ENCODE measurements around the gene CST1. TPM values are rescaled to one million over a fixed set of nuclear protein-coding genes. Genes with fewer than 3 reads are reported as not detected.
"Not testable (repeated sequence)": the region's sequence is repeated elsewhere in the genome, so short reads cannot be mapped to it uniquely, and the experiment has no call there.

CST1 gene
- total RNA-seq, 4 donors from 2014 or later, result 11.2 TPM; not detected in 3

DNA sequence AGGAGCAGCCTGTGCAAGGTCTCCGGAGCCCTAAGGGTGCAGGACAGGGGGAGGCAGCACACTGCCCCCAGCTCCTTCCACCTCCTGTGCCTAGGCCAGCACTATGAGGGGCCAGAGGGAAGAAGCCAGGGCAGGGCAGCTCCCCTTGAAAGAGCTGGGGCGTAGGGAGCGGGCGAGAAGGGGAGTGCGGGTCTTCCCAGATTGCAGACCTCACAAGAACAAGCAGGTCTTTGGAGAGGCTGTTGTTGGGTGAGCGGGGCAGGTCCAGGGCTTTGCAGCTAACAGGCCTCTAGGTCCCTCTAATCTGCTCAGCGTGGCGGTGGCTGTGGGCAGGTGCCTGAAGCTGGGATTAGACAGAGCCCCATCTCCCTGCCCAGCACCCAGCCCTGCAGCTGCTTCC lies 22.4 kb upstream of the CST1 start:
- Histone ChIP-seq H3K9me3 (no peaks in the 10 kb centered on the region), H3K27ac (no peak overlapping the region), H3K27me3 (peaks cover 7% of the 10 kb centered on the region), H3K36me3 (no peaks in the 10 kb centered on the region), H3K4me1 (no peaks in the 10 kb centered on the region), H3K4me3 (no peak overlapping the region)
- no peak for TF ChIP-seq EP300 (IDR thresholded peaks at IDR 0.05)
- no peak for TF ChIP-seq POLR2A (IDR thresholded peaks at IDR 0.05)
- TF ChIP-seq POLR2AphosphoS5 (IDR thresholded peaks at IDR 0.05), result no peak
- no peak for TF ChIP-seq CTCF (IDR thresholded peaks at IDR 0.05)
- WGBS, result 86% methylated on average over 7 of the region's 8 CpGs
- no peak for DNase-seq (ENCODE audit: low spot score in 2 of 2)

DNA sequence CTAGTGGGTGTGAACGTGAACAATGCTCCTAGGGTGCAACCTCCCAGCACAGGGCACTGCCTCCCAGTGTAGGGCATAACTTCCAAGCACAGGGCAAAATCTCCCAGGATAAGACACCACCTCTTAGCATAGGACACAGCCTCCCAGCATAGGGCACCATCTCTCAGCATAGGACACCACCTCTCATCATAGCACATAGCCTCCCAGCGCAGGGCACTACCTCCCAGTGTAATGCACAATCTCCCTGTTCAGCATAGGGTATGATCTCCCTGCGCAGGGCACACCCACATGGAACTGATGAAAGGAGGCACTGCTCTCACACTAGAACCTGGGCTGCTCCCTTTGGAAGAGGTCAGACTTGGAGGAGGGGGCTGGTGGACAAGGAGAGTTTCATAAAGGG lies 21.3 kb upstream of the CST1 start:
- no peak for TF ChIP-seq POLR2A (IDR thresholded peaks at IDR 0.05)
- no peak for TF ChIP-seq CTCF (IDR thresholded peaks at IDR 0.05)
- no peak for TF ChIP-seq POLR2AphosphoS5 (IDR thresholded peaks at IDR 0.05)
- TF ChIP-seq EP300 (IDR thresholded peaks at IDR 0.05), result no peak

DNA sequence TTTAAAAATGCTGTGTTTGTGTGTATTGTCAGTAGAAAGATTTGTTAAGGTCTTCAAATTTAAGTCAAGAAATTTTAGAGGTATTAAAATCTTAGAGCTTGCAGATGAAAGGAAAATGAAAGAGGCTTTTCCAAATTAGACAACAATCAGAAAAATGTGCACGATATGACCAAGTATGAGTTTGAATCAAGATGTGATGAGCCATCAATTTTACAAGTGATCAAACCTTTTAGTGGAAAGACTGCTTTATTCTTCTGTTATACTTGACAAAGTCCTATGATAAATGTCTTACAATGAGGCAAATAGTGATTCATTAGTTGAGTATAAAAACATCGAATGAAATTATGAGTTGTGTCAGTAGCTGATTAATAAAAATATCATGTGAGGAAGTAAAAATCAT lies 19.6 kb upstream of the CST1 start:
- H3K4me3 ChIP-seq, result no peak overlapping the region
- no peaks in the 10 kb centered on the region for H3K4me1 ChIP-seq
- H3K9me3 ChIP-seq, result no peaks in the 10 kb centered on the region
- TF ChIP-seq POLR2A (IDR thresholded peaks at IDR 0.05), result no peak
- no peak for TF ChIP-seq CTCF (IDR thresholded peaks at IDR 0.05)
- TF ChIP-seq POLR2AphosphoS5 (IDR thresholded peaks at IDR 0.05), result no peak
- no peak for TF ChIP-seq EP300 (IDR thresholded peaks at IDR 0.05)
- H3K36me3 ChIP-seq, result no peaks in the 10 kb centered on the region
- peaks cover 3% of the 10 kb centered on the region for H3K27me3 ChIP-seq
- no peak for DNase-seq (ENCODE audit: low spot score in 2 of 2)
- WGBS, result 46% methylated on average over 2 of the region's 2 CpGs
- no peak overlapping the region for H3K27ac ChIP-seq

More for the DNA sequence above, 21.3 kb upstream of the CST1 start:
- no peak overlapping the region for H3K27ac ChIP-seq
- WGBS, result 90% methylated on average over 2 of the region's 3 CpGs
- DNase-seq (ENCODE audit: low spot score in 2 of 2), result no peak
- peaks cover 7% of the 10 kb centered on the region for H3K27me3 ChIP-seq
- no peak overlapping the region for H3K4me3 ChIP-seq
- no peaks in the 10 kb centered on the region for H3K36me3 ChIP-seq
- no peaks in the 10 kb centered on the region for H3K4me1 ChIP-seq
- H3K9me3 ChIP-seq, result no peaks in the 10 kb centered on the region

- not testable (repeated sequence) for H3K9me3 ChIP-seq; H3K27ac ChIP-seq; H3K27me3 ChIP-seq; H3K36me3 ChIP-seq; DNase-seq (ENCODE audit: low spot score in 2 of 2); H3K4me3 ChIP-seq; H3K4me1 ChIP-seq
Observed at GRCh38 chr20:23768520-23768919, 17.8 kb upstream of the CST1 start.

DNA sequence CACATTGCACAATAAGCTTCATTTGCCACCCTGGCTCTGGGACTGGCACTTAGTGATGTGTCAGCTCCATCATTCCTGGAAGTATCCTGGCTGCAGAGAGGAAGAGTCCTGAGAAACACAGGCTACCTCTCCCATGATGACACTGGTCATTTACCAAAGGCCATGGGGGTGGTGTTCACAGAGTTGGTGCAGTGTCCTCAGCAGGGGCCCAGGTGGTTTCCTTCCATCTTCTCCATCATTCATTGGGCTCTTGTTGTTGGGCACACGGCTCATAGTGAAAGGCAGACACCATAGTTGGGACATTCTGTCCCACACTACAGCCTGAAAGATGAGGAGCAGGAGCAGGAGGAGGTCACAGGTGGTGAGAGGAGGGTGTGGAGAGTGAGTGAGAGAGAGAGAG lies 15.8 kb upstream of the CST1 start:
- Histone ChIP-seq H3K9me3 (no peaks in the 10 kb centered on the region), H3K27ac (no peak overlapping the region), H3K36me3 (no peaks in the 10 kb centered on the region), H3K4me1 (no peaks in the 10 kb centered on the region), H3K4me3 (no peak overlapping the region), H3K27me3 (no peaks in the 10 kb centered on the region)
- no peak for TF ChIP-seq EP300 (IDR thresholded peaks at IDR 0.05)
- no peak for TF ChIP-seq POLR2A (IDR thresholded peaks at IDR 0.05)
- TF ChIP-seq POLR2AphosphoS5 (IDR thresholded peaks at IDR 0.05), result no peak
- TF ChIP-seq CTCF (IDR thresholded peaks at IDR 0.05), result no peak
- WGBS, result 83% methylated on average over 1 of the region's 1 CpG
- DNase-seq (ENCODE audit: low spot score in 2 of 2), result no peak

DNA sequence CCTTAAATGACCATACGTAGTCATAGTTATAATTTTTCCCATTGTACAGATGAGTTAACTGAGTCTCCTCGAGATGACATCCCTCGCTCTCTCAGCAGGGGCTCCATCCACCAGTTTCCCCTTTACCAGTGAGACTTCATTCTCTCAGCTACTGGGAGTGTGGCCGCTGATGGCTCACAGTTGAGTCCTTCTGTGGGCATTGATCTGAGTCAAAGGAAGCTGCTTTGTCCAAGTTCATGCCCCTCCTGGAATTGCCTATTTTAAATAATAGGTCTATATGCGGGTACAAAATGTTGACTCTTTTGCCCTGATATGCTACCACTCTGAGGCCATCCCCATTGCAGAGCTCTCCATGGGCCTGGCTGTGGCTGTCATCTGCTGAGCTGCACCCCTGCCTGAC lies 14.8 kb upstream of the CST1 start:
- 89% methylated on average over 4 of the region's 5 CpGs for WGBS
- Histone ChIP-seq H3K4me1 (no peaks in the 10 kb centered on the region), H3K27me3 (no peaks in the 10 kb centered on the region), H3K9me3 (no peaks in the 10 kb centered on the region), H3K36me3 (no peaks in the 10 kb centered on the region), H3K4me3 (no peak overlapping the region), H3K27ac (no peak overlapping the region)
- no peak for TF ChIP-seq POLR2AphosphoS5 (IDR thresholded peaks at IDR 0.05)
- TF ChIP-seq POLR2A (IDR thresholded peaks at IDR 0.05), result no peak
- no peak for TF ChIP-seq EP300 (IDR thresholded peaks at IDR 0.05)
- no peak for TF ChIP-seq CTCF (IDR thresholded peaks at IDR 0.05)
- no peak for DNase-seq (ENCODE audit: low spot score in 2 of 2)

DNA sequence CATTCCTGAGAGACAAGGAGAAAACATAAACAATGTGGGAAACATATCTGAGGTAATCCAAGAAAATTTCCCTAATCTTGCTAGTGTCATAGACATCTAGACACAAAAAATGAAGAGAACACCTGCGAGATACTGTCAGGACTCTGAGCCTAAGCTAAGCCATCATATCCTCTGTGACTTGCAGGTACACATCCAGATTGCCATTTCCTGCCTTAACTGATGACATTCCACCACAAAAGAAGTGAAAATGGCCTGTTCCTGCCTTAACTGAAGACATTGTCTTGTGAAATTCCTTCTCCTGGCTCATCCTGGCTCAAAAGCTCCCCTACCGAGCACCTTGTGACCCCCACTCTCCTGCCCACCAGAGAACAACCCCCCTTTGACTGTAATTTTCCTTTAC lies 13.9 kb upstream of the CST1 start:
- not testable (repeated sequence) for H3K9me3 ChIP-seq; DNase-seq (ENCODE audit: low spot score in 2 of 2); H3K36me3 ChIP-seq; H3K27me3 ChIP-seq; H3K4me3 ChIP-seq; H3K4me1 ChIP-seq; H3K27ac ChIP-seq
- WGBS, result 25% methylated on average over 2 of the region's 2 CpGs
